PC-9 (cell line): ENCODE data around the gene RASIP1. TPM values are rescaled to one million over a fixed set of nuclear protein-coding genes. Genes with fewer than 3 reads are reported as not detected.

ENCODE experiments used
- BruUV-seq: library from RNA; stranded (reverse); fragments of 400-500 nt; replicated peaks from 2 replicates; lab custom pipeline; 2021; lab: Mats Ljungman, UMichigan
- CTCF ChIA-PET: fragments of 300-600 bp; sonication (Branson Sonifier 250); formaldehyde crosslinking; loops from one replicate; lab custom pipeline; 2022; ENCODE audit warnings: antibody characterized with exemption; lab: Charles Lee
- POLR2A ChIA-PET: fragments of 300-600 bp; sonication (Branson Sonifier 250); formaldehyde crosslinking; loops from one replicate; lab custom pipeline; 2022; ENCODE audit warnings: antibody characterized with exemption; ENCODE audit not compliant: unreplicated experiment; lab: Charles Lee
- DNase-seq, 2 experiments: peaks; one replicate each; pipeline versions ENCODE4 v3.0.0 to v3.0.0-alpha.2; 2015 to 2022; ENCODE audit warnings: mixed read lengths in 1 of 2
- H2AFZ ChIP-seq: fragments of 200-600 bp; sonication (generic); 2 replicates; pipeline ENCODE4 v1.8.1; 2017; ENCODE audit warnings: antibody characterized with exemption
- H3F3A ChIP-seq: fragments of 200-600 bp; sonication (generic); 2 replicates; pipeline ENCODE4 v1.8.1; 2017; ENCODE audit warnings: antibody characterized with exemption, mild to moderate bottlenecking, low read depth; ENCODE audit not compliant: insufficient read depth
- H3K27ac ChIP-seq: fragments of 200-600 bp; sonication (generic); 2 replicates; pipeline ENCODE4 v1.6.1; 2016; ENCODE audit warnings: mixed run types
- H3K27me3 ChIP-seq: fragments of 200-600 bp; sonication (generic); 2 replicates; pipeline ENCODE4 v1.6.1; 2016; ENCODE audit warnings: low read depth, mixed run types; ENCODE audit not compliant: insufficient read depth
- H3K36me3 ChIP-seq: fragments of 200-600 bp; sonication (generic); 2 replicates; pipeline ENCODE4 v1.6.1; 2016; ENCODE audit warnings: low read depth, mixed run types
- H3K4me1 ChIP-seq: fragments of 200-600 bp; sonication (generic); replicated peaks from 2 replicates; pipeline ENCODE4 v1.6.1; 2016; ENCODE audit warnings: mixed run types; ENCODE audit not compliant: insufficient read depth
- H3K4me2 ChIP-seq: fragments of 200-600 bp; sonication (generic); 2 replicates; pipeline ENCODE4 v1.6.1; 2017; ENCODE audit warnings: mixed run types
- H3K4me3 ChIP-seq: fragments of 200-600 bp; sonication (generic); 2 replicates; pipeline ENCODE4 v1.6.1; 2016; ENCODE audit warnings: mixed run types
- H3K79me2 ChIP-seq: fragments of 200-600 bp; sonication (generic); 2 replicates; pipeline ENCODE4 v1.6.1; 2017; ENCODE audit warnings: low read depth, mixed run types
- H3K9me2 ChIP-seq: fragments of 200-600 bp; sonication (generic); 2 replicates; pipeline ENCODE4 v1.8.1; 2017; ENCODE audit warnings: mild to moderate bottlenecking; ENCODE audit not compliant: insufficient read depth
- H3K9me3 ChIP-seq: fragments of 200-600 bp; sonication (generic); 2 replicates; pipeline ENCODE4 v1.8.1; 2016; ENCODE audit warnings: low read depth; ENCODE audit not compliant: insufficient read depth
- H4K20me1 ChIP-seq: fragments of 200-600 bp; sonication (generic); 2 replicates; pipeline ENCODE4 v1.8.1; 2017; ENCODE audit not compliant: insufficient read depth
- CTCF ChIP-seq: fragments of 200-600 bp; sonication (generic); conservative IDR thresholded peaks from 2 replicates; pipeline ENCODE4 v1.6.1; 2017; ENCODE audit warnings: mixed run types, antibody characterized with exemption, mild to moderate bottlenecking, moderate library complexity
- EZH2 ChIP-seq: fragments of 200-600 bp; sonication (generic); IDR thresholded peaks from 2 replicates; pipeline ENCODE4 v1.8.0; 2017; ENCODE audit warnings: antibody characterized with exemption, low read depth
- intact Hi-C: fragments of 100-400 bp; cut with micrococcal nuclease; formaldehyde crosslinking; loops from one replicate; pipeline ENCODE4 v1.10.0; 2022; ENCODE audit not compliant: unreplicated experiment
- total RNA-seq: library from RNA; stranded (reverse); gene quantifications from 2 replicates; pipeline ENCODE4 v1.2.3, GENCODE V29; 2021

The RASIP1 gene
- total RNA-seq, 1 experiment from 2014 or later = 1.4 TPM

GRCh38 chr19:48751845-48752495 is 11.6 kb upstream of the RASIP1 start:
- Histone ChIP-seq H2AFZ (peak overlapping the region; percentile 76), H3K79me2 (peaks cover 31% of the 10 kb centered on the region), H3K36me3 (0 out of 2 replicates have a peak, but pooled peaks cover 10% of the 10 kb centered on the region), H3K27me3 (no peaks in the 10 kb centered on the region), H3K9me2 (no peaks in the 10 kb centered on the region), H3K4me2 (peak overlapping the region; percentile 89), H3K27ac (peak overlapping the region; percentile 57), H3K4me1 (peaks cover 41% of the 10 kb centered on the region), H3F3A (peaks cover 7% of the 10 kb centered on the region; the same call in 1 of the 2 replicates), H3K9me3 (no peaks in the 10 kb centered on the region), H4K20me1 (no peaks in the 10 kb centered on the region; the same call in 1 of the 2 replicates), H3K4me3 (peak overlapping the region; percentile 78)
- ChIA-PET POLR2A (interaction anchor here (0.6 kb wide), 1 partner anchor 44 kb away, joined by 3 read pairs; no protein-coding TSS in a partner anchor), CTCF (interaction anchor here (0.5 to 0.6 kb wide), 2 partner anchors 20 to 98 kb away, joined by 5 read pairs; no protein-coding TSS in a partner anchor)
- BruUV-seq = TSS peak; percentile 65
- DNase-seq = no peak
- TF ChIP-seq CTCF (no peak), EZH2 (no peak)
- intact Hi-C loops = loop anchor here (1.0 to 5.0 kb wide), 3 partner anchors 13 to 105 kb away; partner anchors contain the start of gene CA11

GRCh38 chr19:48750771-48751504 is 10.5 kb upstream of the RASIP1 start:
- Histone ChIP-seq H3K79me2 (peaks cover 31% of the 10 kb centered on the region), H3K4me3 (peak overlapping the region; percentile 78; the same call in 1 of the 2 replicates), H3K27ac (no peak overlapping the region), H4K20me1 (no peaks in the 10 kb centered on the region; the same call in 1 of the 2 replicates), H3K36me3 (0 out of 2 replicates have a peak, but pooled peaks cover 10% of the 10 kb centered on the region), H2AFZ (no peak overlapping the region), H3F3A (peaks cover 13% of the 10 kb centered on the region), H3K27me3 (no peaks in the 10 kb centered on the region), H3K4me2 (peak overlapping the region; percentile 89), H3K9me2 (no peaks in the 10 kb centered on the region), H3K4me1 (peaks cover 37% of the 10 kb centered on the region), H3K9me3 (no peaks in the 10 kb centered on the region)
- DNase-seq = no peak
- no TSS peak for BruUV-seq
- intact Hi-C loops = loop anchor here (5.0 kb wide), 1 partner anchor 104 kb away; the partner anchor contains the start of gene CA11
- TF ChIP-seq EZH2 = no peak
- no peak for TF ChIP-seq CTCF
- ChIA-PET CTCF (no interaction called here), POLR2A (no interaction called here)

GRCh38 chr19:48750351-48750750 is 9.9 kb upstream of the RASIP1 start:
- H3K36me3 ChIP-seq = 0 out of 2 replicates have a peak, but pooled peaks cover 10% of the 10 kb centered on the region
- peaks cover 31% of the 10 kb centered on the region for H3K4me1 ChIP-seq
- no peak for TF ChIP-seq CTCF
- no peak for TF ChIP-seq EZH2
- H3K9me2 ChIP-seq = no peaks in the 10 kb centered on the region
- no peak overlapping the region for H3K4me3 ChIP-seq
- CTCF ChIA-PET = no interaction called here
- POLR2A ChIA-PET = no interaction called here
- no peaks in the 10 kb centered on the region for H3K27me3 ChIP-seq
- H3K27ac ChIP-seq = no peak overlapping the region
- H4K20me1 ChIP-seq = no peaks in the 10 kb centered on the region; the same call in 1 of the 2 replicates
- H3K79me2 ChIP-seq = peaks cover 31% of the 10 kb centered on the region
- H2AFZ ChIP-seq = no peak overlapping the region
- no peak overlapping the region for H3K4me2 ChIP-seq
- no TSS peak for BruUV-seq
- no peaks in the 10 kb centered on the region for H3K9me3 ChIP-seq
- DNase-seq = no peak
- peaks cover 19% of the 10 kb centered on the region for H3F3A ChIP-seq
- intact Hi-C loops = loop anchor here (5.0 kb wide), 1 partner anchor 103 kb away; the partner anchor contains the start of gene CA11
